ENCODE results near the gene SMAD2.
"Not testable (repeated sequence)": the region's sequence is repeated elsewhere in the genome, so short reads cannot be mapped to it uniquely, and the experiment has no call there.

Gene SMAD2

DNA sequence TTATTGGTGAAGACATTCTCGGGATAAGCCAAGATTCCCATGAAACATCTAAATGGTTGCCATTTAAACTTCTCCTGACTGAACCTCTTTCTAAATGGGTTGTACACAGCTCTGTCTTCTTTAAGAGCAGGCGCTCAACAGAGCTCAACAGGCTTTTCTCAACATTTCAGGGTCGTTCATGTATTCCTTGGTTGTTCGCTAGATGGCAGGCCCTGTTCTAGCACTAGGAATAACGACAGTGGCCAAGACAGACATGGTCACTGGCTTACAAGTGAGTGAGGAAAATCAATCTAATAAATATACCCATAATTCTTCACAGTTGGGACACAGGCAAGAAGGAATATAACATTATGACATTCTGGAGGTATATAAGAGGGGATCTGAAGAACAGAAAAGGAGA, 154.5 kb downstream of the SMAD2 start:
- FAIRE-seq = no peak
- no peak for TF ChIP-seq POLR2AphosphoS5 (IDR thresholded peaks at IDR 0.05; ENCODE audit: low read depth, low read length)
- TF ChIP-seq TAF1 (IDR thresholded peaks at IDR 0.05; ENCODE audit: borderline replicate concordance, low read depth, low read length) = no peak
- TF ChIP-seq POLR2A (IDR thresholded peaks at IDR 0.05; ENCODE audit: low read depth, low read length) = no peak
- DNase-seq (ENCODE audit: insufficient read length) = no peak

DNA sequence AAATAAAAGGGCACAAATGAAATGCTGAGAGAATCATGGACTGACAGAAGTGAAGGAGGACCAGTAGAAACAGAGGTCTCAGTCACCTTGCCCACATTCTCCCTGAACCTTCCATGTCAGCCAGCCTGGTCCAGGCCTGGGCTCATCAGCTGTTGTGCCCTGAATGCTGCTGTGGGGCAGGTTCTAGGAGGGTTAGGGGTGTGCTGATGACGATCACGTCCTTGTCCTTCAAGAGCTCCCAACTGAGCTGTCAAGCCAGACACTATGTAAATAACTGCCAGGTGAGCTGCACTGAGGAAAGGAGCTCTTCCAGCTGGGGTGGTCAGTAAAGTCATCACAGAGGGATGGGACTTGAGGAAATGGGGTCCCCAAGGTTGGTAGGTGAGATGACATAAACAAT, 156.5 kb downstream of the SMAD2 start:
- TF ChIP-seq TAF1 (IDR thresholded peaks at IDR 0.05; ENCODE audit: borderline replicate concordance, low read depth, low read length) = no peak
- no peak for TF ChIP-seq POLR2AphosphoS5 (IDR thresholded peaks at IDR 0.05; ENCODE audit: low read depth, low read length)
- TF ChIP-seq POLR2A (IDR thresholded peaks at IDR 0.05; ENCODE audit: low read depth, low read length) = no peak

DNA sequence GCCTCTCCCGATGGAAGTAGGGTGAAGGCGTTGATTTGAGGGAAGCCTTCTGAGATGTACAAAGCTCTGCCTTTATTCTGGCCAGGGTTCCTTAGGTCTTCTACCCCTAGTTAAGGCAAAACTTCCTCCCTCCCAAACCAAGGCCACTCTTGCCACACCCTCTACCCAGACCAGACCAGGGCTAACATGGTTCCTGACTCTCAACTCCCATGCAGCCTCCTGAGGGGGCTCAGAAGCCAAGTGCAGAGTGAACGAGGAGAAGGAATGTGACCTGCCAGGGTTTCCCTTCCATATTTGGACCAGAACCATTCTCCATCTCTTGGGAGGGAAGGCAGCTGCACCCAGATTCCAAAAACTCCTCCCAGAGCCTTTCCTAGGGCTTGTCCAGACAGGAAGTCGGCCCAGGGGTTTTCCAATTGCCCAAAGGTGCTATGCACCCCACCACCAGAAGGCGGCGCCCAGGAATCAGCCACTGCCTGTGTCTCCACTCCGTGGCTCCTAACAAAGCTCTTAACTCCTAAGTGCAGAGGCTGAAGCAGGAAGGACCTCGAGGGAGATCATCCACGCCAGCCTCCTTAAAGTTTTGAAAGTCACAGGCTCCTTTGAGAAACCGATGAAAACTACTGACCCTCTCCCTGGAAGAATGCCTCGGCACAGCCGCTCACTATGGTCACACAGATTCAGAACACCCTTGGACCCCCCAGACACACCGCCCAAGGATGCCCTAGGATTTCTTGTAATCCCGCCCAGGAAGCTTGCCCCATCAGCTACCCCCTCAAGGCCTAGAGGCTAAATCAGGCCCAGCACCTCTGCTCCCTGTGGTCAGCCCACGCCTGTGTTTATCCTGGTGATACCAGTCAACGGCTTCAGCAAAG, 157.8 kb downstream of the SMAD2 start:
- FAIRE-seq (peak; percentile 42), DNase-seq (ENCODE audit: insufficient read length) (no peak)
- no peak for TF ChIP-seq POLR2A (IDR thresholded peaks at IDR 0.05; ENCODE audit: low read depth, low read length)
- no peak for TF ChIP-seq POLR2AphosphoS5 (IDR thresholded peaks at IDR 0.05; ENCODE audit: low read depth, low read length)
- TF ChIP-seq TAF1 (IDR thresholded peaks at IDR 0.05; ENCODE audit: borderline replicate concordance, low read depth, low read length) = no peak

More for the DNA sequence above, 156.5 kb downstream of the SMAD2 start:
- FAIRE-seq (no peak), DNase-seq (ENCODE audit: insufficient read length) (no peak)

DNA sequence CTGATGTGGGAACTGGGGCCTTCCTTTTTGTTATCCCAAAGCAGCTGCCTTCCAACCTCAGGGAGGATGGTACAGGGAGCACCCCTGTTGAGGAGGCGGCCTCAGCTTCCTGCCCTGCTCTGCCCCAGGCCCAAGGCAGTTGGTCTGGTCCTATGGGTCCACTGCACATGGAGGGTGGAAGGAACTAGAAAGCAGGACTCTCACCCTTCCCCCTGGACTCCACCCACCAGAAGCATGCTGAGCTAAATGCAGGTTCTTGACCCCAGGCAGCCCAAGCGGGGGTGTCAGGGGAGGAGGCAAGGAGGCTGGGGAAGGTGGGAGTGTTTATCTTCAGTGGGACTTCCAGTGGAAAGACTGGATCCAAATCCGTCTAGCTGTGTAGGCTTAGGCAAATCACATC, 158.5 kb downstream of the SMAD2 start:
- DNase-seq (ENCODE audit: insufficient read length) (no peak), FAIRE-seq (no peak)
- TF ChIP-seq POLR2AphosphoS5 (IDR thresholded peaks at IDR 0.05; ENCODE audit: low read depth, low read length) = no peak
- no peak for TF ChIP-seq TAF1 (IDR thresholded peaks at IDR 0.05; ENCODE audit: borderline replicate concordance, low read depth, low read length)
- TF ChIP-seq POLR2A (IDR thresholded peaks at IDR 0.05; ENCODE audit: low read depth, low read length) = no peak

DNA sequence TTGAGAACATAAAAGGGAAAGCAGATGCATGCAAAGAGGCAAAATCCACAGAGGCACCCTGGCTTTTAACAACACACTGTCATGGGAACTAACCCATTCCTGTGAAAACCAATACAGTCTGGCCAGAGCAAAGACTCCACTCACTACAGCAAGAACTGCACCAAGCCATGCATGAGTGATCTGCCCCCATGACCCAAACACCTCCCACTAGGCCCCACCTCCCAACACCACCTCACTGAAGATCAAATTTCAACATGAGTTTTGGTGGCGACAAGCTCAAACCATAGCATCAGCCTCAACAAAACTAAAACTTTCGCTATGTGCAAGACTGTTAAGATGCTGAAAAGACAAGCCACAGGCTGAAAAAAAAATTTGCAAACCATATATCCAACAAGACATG, 162.8 kb downstream of the SMAD2 start:
- DNase-seq (ENCODE audit: insufficient read length) = no peak
- FAIRE-seq = no peak
- no peak for TF ChIP-seq POLR2A (IDR thresholded peaks at IDR 0.05; ENCODE audit: low read depth, low read length)
- no peak for TF ChIP-seq POLR2AphosphoS5 (IDR thresholded peaks at IDR 0.05; ENCODE audit: low read depth, low read length)
- TF ChIP-seq TAF1 (IDR thresholded peaks at IDR 0.05; ENCODE audit: borderline replicate concordance, low read depth, low read length) = no peak

DNA sequence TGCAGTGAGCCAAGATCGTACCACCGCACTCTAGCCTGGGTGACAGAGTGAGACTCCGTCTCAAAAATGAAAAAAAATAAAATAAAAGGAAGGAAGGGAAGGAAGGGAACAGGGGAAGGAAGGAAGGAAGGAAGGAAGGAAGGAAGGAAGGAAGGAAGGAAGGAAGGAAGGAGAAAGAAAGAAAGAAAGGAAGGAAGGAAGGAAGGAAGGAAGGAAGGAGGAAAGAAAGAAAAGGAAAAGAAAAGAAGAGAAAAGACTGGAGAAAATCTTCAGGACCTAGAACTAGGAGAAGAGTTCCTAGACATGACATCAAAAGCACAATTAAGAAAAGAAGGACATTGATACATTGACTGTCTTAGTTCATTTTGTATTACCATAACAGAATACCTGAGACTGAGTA, 163.3 kb downstream of the SMAD2 start:
- FAIRE-seq; DNase-seq (ENCODE audit: insufficient read length): not testable (repeated sequence)
